ENCODE data around the gene PLEKHA7.

Gene PLEKHA7

DNA sequence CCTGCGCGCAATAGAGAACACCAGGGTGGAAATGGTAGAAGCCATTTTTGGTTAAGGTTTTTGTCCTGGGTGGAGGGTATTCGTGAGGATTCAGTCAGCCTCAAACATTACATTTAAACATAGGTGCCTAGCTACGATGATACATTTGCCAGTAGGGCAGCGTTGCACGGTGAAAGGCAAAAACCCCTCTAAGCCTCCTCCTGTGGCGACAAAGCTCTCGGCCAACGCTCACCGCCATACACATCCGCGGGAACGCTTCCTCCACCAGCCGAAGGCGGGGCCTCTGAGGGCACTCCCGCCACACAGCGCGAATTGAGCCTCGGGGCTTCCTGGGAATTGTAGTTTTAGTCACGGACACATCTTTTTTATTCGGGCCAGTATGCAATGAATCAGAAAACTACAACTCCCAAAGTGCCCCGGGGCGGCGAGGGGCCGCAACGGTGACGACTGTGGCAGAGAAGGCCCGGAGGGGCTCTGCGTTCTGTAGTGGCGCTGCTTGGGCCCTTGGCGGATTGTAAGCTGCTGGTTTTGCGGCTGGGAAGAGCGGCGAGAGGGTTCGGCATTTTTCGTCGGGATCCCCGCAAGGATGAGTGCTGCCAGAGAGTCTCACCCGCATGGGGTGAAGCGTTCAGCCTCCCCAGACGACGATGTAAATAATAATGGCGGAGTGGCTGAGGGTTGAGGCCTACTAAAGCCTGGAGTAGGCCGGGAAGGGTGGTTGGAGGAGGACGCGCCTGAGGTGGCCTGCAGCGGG, 275.8 kb downstream of the PLEKHA7 start, which contains the start of gene C11orf58:
C11orf58 (plus strand) TSS at position 455 of the 754 bp plus-strand sequence; CDS start at position 587, 132 bp downstream.
- DNase-seq (ENCODE audit: low spot score), result peak; percentile 42

DNA sequence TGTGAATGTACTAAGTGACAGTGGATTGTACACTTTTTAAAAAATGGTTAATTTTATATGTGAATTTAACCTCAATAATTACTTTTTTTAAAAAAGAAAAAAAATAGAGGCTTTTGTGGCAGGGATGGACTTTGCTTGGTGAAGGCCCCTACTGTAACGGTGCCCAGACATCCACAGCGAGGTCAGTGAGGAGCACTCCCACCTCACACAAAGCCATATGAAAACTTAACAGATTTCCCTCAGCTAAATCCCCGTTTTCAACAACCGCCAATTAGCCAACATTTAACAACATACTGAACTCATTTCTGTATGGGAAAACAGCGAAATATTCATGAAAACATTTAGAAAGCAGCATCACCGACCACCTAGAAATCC, 276.4 kb downstream of the PLEKHA7 start:
- DNase-seq (ENCODE audit: low spot score), result no peak

Measured in HuH-7.5 (cell line).